GM18907 (cell line): ENCODE measurements around the gene MEF2D.
A peak's percentile ranks its signal among the peaks of the same experiment; 100 is the strongest.

Experiments used
- ATAC-seq: cut with Tn5 transposase; IDR thresholded peaks from one replicate; pipeline ENCODE4 v1.9.1; 2021; ENCODE audit warnings: mild to moderate bottlenecking, moderate library complexity; ENCODE audit not compliant: unreplicated experiment

MEF2D gene

DNA sequence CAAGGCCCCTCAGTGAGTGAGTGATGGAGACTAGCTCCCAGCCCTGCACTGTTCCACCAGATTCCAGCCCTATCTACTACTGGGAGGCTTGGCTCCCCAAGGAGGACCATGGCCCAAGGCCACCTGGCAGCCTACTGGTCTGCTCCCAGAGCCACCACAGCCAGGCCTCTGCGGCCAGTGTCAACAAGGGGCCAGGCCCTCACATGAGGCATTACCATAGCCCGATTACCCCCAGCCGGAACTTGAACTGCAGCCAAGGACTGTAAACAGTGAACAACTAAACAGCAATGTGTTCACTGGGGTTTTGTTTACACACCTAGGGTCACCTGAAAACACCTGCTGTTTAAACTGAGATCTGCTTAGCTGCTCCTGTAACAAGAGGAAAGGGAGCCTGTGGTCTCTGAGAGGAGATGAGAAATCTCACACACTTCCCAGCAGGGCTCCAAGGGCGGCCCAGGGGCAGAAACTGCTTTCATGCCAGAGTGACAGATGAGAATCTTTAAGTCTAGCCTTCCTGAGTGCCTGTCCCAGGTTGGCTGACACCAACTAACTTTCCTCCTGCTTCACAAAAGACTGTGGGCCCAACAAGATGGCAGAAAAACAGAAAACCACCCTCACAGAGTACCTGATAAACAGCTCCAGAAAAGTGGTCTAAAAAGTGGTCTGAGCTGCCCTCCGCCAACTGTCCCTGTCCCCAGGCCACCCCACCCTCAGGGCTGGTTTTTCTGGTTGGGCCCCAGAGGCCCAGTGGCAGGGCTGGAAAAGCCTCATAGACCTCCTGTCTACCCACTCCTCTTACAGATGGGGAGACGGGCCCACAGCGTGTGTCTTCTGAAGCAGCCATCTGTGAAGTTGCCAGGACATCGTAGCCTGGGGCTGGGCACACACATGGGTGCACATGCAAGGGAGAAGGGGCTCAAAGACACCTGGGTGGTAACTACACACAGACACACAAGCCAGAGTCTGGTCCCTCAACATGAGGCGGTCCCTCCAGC lies 28.8 kb downstream of the MEF2D start:
- no peak for ATAC-seq

DNA sequence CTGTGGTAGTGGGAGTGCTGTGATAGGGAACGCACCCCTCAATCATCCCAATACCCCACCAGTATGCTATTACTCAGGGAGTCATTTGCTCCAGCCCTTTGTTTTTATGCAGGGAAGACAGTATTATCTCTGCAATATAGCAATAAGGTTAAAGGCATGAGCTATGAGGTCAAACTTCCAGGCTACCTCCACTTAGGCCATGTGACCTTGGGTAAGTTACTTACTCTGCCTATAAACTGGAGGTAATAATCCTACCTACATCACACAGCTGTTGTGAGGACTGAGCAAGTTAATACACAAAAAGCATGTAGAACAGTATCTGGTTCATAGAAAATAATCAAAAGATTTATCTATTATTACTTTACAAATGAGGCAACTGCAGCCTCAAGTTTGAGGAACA lies 30.1 kb downstream of the MEF2D start:
- no peak for ATAC-seq

DNA sequence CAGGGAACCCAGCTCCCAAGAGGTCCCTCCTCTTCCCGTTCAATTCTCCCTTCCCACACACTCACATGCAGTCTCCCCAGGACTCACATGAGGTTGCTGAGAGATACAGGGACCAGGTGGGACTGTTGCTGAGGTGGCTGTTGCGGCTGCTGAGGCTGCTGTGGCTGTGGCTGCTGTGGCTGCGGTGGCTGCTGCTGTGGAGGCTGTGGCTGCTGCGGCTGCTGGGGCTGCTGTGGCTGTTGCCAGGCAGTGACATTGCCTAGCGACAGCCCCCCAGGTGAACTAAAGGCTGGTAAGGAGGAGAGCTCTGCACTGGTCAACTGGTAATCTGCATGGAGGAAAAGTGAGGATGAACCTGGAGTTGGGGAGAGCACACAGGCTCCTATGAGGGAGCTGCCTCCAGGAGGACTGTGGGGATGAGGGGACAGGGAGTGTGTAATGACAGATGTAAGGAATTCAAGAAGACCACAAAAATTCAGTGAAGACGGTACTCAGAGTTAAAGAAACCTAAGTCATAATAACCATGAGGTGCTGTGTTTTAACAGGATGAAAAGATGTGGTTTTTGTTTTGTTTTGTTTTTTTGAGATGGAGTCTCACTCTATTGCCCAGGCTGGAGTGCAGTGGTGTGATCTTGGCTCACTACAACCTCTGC lies 31.8 kb downstream of the MEF2D start:
- no peak for ATAC-seq

DNA sequence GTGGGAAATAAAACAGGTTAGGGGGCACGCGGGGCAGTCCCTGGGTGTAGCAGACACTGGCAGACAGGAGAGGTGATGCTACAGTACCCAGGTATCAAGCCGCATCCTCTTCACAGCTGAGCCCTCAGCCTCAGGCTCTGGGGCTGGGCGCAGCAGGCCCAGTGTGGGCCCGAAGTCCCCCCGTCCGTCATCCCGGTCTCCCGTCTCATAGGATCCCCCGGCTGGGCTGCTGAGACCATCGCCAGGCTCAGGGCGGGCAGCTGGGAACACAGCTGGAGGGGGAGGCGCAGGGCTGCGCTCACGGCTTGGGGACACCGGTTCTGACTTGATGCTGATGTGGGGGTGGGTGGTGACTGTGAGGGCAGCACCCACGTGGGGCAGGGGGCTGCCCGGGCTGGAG lies 32.7 kb downstream of the MEF2D start:
- ATAC-seq = no peak

DNA sequence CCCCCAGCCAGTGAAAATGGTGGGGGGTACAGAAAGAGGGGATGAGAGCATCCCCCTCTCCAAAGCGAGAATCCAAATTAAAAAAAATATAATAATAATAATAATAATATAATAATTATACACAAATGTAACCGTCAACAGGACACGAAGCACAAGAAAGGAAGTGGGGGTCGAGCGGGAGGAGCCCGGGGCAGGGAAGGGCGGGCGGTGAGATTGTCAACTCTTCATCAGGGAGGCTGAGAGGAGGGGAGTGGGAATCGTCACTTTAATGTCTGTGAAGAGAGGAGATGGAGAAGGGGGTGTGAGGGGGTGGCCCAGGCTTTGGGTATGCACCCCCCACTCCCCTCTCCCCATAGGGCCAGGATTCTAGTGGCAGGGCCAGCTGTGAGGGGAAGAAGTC lies 33.2 kb downstream of the MEF2D start:
- ATAC-seq = no peak

DNA sequence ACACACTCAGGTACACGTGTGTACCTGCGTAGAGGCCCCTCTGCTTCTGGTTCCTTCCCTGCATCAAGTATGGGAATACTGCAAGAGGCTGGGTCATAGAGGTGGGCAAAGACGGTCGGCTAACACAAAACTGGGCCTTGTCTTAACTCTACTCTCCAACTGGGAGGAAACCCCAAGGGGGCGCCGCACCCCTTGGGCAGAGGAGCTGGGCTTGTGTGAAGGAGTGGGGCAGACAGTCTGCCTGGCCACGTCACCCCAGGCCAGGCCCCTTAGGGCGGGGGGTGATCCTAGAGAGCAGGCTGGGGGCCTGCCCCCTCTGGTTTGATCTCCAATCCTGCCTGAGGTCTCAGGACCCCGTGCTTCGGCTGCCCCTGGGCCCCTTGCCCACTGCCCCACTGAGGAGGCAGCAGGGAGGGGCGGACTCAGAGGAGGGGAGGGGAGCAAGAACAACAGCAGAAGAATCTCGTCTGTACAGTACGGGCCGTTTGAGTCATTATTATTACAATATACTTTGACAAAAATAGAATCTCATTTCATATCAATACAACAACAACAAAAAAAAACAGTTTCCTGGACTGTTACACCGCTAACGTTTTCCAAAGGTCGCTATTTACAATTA lies 34.7 kb downstream of the MEF2D start:
- ATAC-seq = no peak

DNA sequence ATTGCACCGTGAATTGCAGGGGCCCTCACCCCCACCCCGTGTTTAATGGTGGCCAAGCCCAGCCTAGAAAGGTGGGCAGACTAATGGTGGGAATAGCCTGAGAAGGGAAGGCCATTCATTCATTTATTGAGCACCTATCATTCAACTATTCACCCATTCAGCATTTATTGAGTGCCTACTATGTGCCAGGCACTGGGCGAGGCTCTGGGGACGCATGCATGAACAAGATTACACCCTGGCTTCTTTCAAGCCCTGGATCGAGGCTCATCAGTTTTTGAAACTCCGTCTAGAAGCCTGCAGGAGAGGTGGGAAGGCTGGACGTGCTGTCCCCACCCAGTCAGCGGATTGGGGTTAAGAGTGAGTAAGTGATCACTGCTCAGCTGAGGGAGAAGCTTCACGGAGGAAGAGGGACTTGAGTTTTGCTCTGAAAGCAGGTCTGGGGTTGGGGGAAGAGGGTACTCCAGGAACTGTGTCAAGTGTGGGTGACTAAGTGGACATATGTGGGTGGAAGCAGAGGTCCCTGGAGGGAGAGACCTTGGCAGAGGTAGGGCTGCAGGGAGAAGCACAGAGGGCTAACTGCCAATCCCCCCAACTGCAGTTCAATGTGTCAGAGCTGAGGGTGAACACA lies 35.6 kb downstream of the MEF2D start:
- no peak for ATAC-seq

DNA sequence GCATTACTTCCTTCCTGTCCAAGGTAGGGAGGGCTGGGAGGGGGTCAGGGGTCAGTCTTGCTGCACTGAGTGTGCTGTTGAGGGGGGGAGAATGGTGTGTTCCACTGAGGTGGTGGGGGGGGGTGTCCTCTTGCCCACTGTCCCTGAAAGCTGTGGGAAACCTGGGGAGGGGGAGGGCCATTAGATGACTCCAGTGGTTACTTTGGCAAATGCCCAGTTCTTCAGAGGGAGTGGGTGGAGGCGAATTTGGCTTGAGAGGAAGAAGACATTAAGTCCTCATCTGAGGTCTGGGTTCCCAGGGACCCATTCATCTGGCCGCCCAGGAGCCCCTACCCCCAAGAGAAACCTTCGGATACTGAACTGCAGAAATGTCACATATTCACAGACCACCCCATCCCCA lies 36.2 kb downstream of the MEF2D start:
- no peak for ATAC-seq

DNA sequence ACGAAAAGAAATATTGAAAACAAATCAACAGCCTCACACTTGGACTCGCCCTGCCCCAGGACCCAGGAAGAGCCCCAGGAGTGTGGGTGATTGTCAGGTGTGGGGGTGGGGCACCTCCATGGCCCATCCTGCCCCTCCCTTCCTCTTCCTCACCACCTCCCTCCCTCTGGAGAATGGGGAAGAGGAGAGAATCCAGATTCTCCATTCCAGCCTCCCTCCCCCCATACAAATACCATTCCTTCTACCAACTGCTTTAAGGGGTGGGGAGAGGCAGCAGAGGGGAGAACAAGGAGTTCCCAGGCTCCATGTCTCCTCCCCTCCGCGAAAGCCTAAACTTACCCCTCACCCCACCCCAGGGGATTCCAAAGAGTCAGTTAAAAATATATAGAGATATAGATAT lies 36.7 kb downstream of the MEF2D start:
- ATAC-seq = no peak

DNA sequence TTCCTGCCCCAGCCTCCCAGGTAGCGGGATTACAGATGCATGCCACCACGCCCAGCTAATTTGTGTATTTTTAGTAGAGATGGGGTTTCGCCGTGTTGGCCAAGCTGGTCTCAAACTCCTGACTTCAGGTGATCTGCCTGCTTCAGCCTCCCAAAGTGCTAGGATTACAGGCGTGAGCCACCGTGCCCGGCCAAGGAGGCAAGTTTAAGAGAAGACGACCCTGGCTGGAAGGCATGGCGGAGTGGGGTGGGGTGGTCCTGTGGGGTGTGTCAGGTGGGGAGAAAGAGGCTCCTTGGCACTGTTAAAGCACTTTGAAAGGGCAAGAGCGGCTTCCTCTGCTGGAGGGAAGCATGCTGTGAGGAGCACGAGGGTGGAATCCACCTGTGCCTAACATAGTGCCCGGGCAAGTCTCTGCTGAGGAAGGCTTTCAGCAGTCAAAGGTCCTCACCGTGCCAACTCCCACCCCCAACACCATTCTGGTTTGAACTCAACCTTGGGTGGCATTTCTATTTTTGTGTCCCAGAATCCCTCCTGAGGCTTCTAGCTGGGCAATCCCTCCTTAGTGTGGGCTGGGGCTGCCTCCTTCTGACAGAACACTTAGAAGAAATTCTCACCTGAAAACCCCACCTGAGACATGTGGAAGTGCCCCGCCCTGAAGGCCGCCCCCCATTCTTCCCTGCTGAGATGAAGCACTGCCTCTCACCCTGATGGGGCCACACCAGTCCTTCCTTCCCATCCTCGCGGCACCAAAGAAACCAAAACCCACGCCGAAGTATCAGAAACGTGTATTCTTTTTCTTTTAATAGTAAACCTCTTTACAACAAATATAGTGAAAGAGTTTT lies 37.4 kb downstream of the MEF2D start:
- ATAC-seq = no peak

DNA sequence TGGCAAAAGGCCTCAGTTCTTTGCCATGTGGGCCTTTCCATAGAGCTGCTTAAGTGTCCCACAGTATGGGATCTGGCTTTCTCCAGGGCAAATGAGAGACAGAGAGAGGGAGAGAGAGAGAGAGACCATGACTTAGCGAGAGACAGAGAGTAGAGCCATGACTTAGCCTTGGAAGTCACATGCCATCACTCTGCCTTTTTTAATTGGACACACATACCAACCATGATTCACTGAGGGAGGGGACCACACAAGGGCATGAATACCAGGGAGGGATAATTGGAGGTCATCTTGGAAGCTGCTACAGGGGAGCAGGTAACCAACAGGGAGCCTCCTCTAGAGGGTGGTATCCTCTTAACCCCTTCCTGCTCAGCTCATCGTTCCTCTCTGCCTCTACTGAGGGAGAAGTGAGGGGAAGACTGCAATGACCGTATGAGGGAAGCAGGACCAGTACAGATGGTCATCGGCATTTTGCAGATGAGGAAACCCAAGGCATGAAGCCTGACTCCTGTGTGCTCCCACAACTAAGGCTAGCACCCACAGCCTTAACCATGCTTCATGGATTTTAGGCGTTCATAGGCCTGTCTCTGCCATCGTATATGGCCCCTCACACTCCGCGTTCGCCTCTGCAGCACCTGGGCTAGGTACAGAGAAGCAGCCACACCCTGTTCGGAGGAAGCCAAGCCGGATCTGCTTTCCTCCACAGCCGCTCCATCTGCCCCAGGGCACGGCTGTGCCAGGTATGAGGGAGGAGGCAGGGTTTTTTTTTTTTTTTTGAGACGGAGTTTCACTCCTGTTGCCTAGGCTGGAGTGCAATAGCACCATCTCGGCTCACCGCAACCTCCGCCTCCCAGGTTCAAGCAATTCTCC lies 38.6 kb downstream of the MEF2D start:
- ATAC-seq = no peak

DNA sequence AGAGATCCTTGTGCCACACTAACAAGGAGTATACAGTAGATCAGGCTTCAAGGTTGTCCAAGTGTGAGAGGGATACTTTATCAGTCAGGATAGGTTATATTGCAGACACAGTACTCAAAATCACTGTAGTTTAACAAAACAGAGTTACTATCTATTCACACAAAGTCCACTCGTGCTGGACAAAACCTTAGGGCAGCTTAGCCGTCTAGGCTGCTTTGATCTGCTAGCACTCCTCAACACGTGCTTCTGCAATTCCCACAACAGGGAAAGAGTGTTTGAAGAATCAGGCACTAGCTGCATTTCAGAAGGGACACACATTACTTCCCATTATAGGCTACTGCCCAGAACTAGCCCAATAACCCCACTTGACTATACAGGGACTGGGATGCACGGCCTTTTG lies 39.5 kb downstream of the MEF2D start:
- ATAC-seq = no peak

DNA sequence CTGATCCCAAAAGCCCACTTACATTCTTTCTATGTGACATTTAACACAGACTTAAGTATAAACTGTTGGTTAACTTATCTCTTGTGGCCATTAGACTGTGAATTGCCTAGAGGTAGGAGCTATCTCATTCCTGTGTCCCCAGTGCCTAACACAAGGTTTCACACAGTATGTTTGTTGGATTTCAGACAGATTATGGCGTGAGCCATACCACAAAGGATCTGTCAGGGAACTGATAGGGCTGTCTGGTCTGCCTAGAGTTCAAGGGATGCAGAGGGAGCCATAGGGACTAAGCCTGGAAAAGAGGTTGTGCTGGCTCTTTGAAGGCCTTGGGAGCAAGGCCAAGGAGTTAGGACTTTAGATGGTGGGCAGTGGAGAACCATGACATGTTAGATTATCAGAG lies 40.0 kb downstream of the MEF2D start:
- ATAC-seq = no peak

DNA sequence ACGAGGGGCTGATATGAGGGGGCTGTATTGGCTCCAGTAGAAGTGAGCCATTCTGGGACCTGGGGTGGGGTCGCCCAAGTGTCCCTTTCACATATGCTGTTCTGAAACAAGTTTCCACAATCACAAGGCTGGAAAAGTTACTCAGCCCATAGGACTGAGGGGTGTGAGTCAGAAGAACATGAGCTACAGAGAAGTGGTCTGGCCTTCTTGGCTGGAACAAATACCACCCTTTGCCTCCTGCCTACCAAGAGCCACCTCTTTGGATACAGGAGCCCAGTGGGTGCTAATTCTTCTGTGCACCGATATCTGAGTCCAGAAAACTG lies 42.4 kb downstream of the MEF2D start:
- ATAC-seq = no peak

DNA sequence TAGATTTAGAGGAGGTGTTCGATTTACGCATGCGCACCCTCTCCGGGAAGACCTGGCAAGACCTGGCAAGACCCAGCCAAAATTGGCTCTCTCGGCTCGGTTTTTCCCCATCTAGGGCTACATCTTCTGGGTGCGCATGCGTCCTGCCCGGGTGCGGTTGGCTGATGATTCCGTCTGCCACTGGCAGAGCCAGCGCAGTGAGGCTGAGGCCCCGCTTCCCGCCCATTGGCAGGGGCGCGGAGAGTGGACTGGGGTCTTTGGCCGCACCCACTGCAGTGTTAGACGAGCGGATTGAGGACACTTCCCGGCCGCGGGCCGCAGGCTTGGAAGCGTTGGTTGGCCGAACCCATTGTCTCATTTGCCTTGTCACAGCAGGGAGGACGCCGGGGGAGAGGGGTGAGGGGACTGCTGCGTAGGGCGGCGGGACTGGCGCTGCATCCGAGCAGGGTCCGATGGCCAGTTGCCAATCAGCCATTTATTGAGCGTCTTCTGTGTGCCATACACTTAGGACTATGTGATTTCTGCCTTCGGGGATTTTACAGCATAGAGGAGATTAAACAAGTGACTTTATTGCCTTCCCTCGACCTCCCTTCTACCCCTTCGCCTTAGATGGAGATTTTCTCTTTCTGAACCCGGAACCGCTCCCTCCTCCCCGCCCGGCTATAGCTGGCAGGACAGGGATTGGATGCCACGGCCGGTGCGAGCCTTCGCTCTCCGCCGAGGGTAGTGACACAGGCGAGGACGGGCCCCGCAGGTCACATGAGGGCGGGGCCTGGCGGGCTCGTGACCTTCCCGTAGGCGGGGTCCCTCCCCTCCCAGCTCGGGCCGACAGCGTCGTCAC lies 43.7 kb downstream of the MEF2D start:
- peak; percentile 77 for ATAC-seq

DNA sequence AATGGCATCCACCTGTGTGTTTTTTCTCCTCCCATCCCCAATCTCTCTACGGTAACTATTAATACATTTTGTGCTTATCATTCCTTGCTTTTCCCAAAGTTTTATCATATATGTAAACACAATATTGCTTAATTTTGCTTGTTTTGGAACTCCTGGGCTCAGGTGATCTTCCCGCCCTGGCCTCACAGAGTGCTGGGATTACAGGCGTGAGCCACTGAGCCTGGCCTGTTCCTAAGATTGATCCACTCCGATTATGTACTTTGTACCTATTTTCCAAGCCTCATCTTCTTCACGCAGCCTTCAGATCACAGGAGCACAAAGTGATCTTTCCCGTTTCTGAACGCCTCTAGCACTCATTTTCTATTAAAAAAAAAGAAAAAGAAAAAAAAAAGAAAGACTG lies 45.2 kb downstream of the MEF2D start:
- no peak for ATAC-seq

DNA sequence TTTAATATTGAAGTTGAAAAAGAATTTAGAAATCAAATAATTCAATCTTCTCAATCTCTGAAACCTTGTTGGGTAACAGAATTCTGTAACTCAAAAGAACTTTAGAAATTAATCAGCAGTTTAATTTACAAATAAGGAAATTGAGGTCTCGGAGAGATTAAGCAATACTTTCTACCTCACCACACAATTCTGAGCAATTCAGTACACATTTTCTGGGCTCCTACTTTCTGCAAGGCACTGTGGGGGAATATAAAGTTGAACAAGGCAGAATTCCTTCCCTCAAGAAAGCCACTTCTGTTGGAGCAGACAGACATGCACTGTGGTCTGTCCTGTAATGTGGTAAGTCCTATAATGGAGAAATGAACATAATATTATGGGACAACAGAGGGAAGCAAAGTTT lies 47.7 kb downstream of the MEF2D start:
- ATAC-seq = no peak

DNA sequence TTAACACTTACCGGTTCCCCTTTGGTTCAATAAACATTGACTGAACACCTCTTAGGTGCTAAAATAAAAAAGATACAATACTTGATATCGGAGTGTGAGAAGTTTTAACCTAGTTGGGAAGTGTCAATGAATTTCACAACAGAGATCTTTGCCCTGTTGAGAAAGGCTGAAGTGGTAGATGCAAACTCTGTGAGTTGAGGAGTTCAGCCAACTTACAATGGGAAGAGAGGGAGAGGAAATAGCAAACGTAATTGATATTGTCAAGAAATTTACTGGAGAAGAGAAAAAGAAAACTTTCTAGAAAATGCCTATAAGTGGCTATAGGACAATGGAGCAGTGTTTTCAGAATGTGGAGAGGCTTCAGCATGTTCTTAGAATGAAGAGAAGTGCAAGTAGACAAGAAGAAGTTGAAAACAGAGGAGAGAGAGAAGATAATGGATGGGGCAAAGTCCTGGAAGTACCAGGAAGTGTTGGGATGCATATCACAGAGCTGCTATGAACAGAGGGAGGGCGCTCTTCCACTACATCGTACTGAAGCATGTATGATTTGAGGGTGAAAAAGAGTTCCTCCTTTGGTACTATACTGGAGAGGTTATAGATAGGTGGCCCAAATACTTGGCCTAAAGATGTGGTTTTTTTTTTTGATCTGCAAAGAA lies 48.9 kb downstream of the MEF2D start:
- ATAC-seq = no peak
